ENCODE results near the gene SHMT2.

SHMT2 gene

DNA sequence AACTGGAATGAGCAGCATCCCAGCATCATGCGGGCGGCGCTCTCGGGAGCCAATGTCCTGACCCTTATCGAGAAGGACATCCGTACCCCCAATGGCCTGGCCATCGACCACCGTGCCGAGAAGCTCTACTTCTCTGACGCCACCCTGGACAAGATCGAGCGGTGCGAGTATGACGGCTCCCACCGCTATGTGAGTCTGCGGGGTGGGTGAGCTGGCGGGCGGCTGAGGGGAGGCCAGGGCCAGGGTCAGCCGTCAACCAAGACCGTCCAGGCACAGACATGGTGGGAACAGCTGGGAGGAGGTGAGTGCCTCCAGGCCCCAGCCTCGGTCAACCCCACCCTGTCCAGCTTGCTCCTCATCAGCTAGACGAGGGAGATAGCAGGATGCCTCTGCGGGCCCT lies 38.7 kb upstream of the SHMT2 start:
- no peak for ATAC-seq (replicated peaks; ENCODE audit: extremely low read depth, poor library complexity, severe bottlenecking)
- Mint-ChIP-seq H3K9me3 (no peaks in the 10 kb centered on the region), H3K4me3 (no peak overlapping the region), H3K4me1 (no peaks in the 10 kb centered on the region), H3K27me3 (no peaks in the 10 kb centered on the region), H3K36me3 (ENCODE audit: insufficient read depth) (no peaks in the 10 kb centered on the region), H3K27ac (ENCODE audit: low read depth) (no peak overlapping the region)
- no peak for DNase-seq (ENCODE audit: low spot score in 2 of 2)

GRCh38 chr12:57191410-57191809 lies 38.1 kb upstream of the SHMT2 start:
- DNase-seq (ENCODE audit: low spot score in 2 of 2) (no peak), ATAC-seq (replicated peaks; ENCODE audit: extremely low read depth, poor library complexity, severe bottlenecking) (no peak)
- Mint-ChIP-seq H3K27ac (ENCODE audit: low read depth) (no peak overlapping the region), H3K27me3 (no peaks in the 10 kb centered on the region), H3K36me3 (ENCODE audit: insufficient read depth) (peaks cover 3% of the 10 kb centered on the region), H3K4me3 (no peak overlapping the region), H3K9me3 (no peaks in the 10 kb centered on the region), H3K4me1 (no peaks in the 10 kb centered on the region)

DNA sequence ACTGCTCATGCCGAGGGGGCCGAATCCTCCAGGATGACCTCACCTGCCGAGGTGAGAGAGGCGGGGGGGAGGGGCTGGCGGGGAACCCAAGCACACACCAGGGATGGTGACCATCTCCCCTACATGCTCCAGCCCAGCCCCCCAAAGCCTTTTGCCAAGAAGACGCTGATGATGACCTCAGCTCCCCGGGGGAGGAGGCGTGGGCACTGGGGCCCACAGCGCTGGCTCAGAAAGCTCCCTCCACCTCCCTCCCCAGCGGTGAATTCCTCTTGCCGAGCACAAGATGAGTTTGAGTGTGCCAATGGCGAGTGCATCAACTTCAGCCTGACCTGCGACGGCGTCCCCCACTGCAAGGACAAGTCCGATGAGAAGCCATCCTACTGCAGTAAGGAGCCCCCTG lies 36.6 kb upstream of the SHMT2 start:
- no peaks in the 10 kb centered on the region for H3K9me3 Mint-ChIP-seq
- no peak for ATAC-seq (replicated peaks; ENCODE audit: extremely low read depth, poor library complexity, severe bottlenecking)
- H3K27me3 Mint-ChIP-seq: no peaks in the 10 kb centered on the region
- H3K27ac Mint-ChIP-seq (ENCODE audit: low read depth): no peak overlapping the region
- no peaks in the 10 kb centered on the region for H3K4me1 Mint-ChIP-seq
- no peak overlapping the region for H3K4me3 Mint-ChIP-seq
- peaks cover 5% of the 10 kb centered on the region for H3K36me3 Mint-ChIP-seq (ENCODE audit: insufficient read depth)
- no peak for DNase-seq (ENCODE audit: low spot score in 2 of 2)

- Mint-ChIP-seq H3K4me1 (no peaks in the 10 kb centered on the region), H3K4me3 (no peak overlapping the region), H3K36me3 (ENCODE audit: insufficient read depth) (peaks cover 5% of the 10 kb centered on the region), H3K9me3 (no peaks in the 10 kb centered on the region), H3K27ac (ENCODE audit: low read depth) (no peak overlapping the region), H3K27me3 (no peaks in the 10 kb centered on the region)
- ATAC-seq (replicated peaks; ENCODE audit: extremely low read depth, poor library complexity, severe bottlenecking) (no peak), DNase-seq (ENCODE audit: low spot score in 2 of 2) (no peak)
These were observed 35.7 kb upstream of the SHMT2 start for GRCh38 chr12:57193706-57194245.

DNA sequence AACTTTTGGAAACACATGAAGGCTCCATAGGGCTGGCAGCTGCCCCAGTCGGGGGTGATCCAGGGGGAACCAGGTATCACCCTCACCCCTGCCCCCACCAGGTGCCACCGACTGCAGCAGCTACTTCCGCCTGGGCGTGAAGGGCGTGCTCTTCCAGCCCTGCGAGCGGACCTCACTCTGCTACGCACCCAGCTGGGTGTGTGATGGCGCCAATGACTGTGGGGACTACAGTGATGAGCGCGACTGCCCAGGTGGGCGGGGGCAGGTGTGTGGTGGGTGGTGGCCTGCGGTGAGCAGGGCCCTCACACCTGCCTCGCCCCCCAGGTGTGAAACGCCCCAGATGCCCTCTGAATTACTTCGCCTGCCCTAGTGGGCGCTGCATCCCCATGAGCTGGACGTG lies 35.3 kb upstream of the SHMT2 start:
- Mint-ChIP-seq H3K9me3 (no peaks in the 10 kb centered on the region), H3K27me3 (no peaks in the 10 kb centered on the region), H3K4me3 (no peak overlapping the region), H3K4me1 (no peaks in the 10 kb centered on the region), H3K36me3 (ENCODE audit: insufficient read depth) (peaks cover 5% of the 10 kb centered on the region), H3K27ac (ENCODE audit: low read depth) (no peak overlapping the region)
- DNase-seq (ENCODE audit: low spot score in 2 of 2) (no peak), ATAC-seq (replicated peaks; ENCODE audit: extremely low read depth, poor library complexity, severe bottlenecking) (no peak)

DNA sequence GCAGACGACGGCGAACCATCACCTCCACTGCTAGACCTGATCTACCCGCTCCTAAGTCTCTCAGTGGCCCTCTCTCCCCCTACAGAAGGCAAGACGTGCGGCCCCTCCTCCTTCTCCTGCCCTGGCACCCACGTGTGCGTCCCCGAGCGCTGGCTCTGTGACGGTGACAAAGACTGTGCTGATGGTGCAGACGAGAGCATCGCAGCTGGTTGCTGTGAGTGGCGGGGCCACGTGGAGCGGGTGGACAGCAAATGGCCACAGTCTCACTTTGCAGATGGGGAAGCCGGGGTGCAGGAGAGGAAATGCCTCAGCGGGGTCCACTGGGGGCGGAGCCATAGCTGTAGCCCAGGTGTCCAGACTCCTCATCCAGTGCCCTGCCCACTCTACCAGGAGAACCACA lies 34.3 kb upstream of the SHMT2 start:
- no peak overlapping the region for H3K27ac Mint-ChIP-seq (ENCODE audit: low read depth)
- peaks cover 5% of the 10 kb centered on the region for H3K36me3 Mint-ChIP-seq (ENCODE audit: insufficient read depth)
- H3K9me3 Mint-ChIP-seq: no peaks in the 10 kb centered on the region
- H3K4me1 Mint-ChIP-seq: no peaks in the 10 kb centered on the region
- DNase-seq (ENCODE audit: low spot score in 2 of 2): no peak
- no peak overlapping the region for H3K4me3 Mint-ChIP-seq
- H3K27me3 Mint-ChIP-seq: no peaks in the 10 kb centered on the region
- no peak for ATAC-seq (replicated peaks; ENCODE audit: extremely low read depth, poor library complexity, severe bottlenecking)

GRCh38 chr12:57195611-57196371 lies 33.7 kb upstream of the SHMT2 start:
- H3K4me3 Mint-ChIP-seq: no peak overlapping the region
- H3K27ac Mint-ChIP-seq (ENCODE audit: low read depth): no peak overlapping the region
- H3K9me3 Mint-ChIP-seq: no peaks in the 10 kb centered on the region
- H3K27me3 Mint-ChIP-seq: no peaks in the 10 kb centered on the region
- DNase-seq (ENCODE audit: low spot score in 2 of 2) (no peak), ATAC-seq (replicated peaks; ENCODE audit: extremely low read depth, poor library complexity, severe bottlenecking) (no peak)
- H3K36me3 Mint-ChIP-seq (ENCODE audit: insufficient read depth): peaks cover 5% of the 10 kb centered on the region
- H3K4me1 Mint-ChIP-seq: no peaks in the 10 kb centered on the region

DNA sequence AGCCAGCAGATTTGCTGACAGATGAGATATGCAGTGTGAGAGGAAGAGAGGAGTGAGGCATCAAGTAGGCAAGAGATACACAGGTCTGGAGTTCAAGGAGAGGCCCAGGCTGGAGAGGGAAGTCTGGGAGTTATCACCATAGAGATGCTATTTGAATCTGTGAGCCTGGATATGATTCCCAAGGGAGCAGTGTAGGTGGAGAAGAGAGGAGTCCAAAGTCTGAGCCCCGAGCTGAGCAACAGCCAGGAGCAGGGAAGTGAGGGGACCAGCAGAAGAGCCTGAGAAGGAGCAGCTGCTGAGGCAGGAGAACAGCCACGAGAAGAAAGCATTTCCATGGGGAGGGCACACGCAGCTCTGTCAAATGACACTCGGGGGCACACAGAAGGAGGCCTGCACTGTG lies 33.1 kb upstream of the SHMT2 start:
- H3K9me3 Mint-ChIP-seq: no peaks in the 10 kb centered on the region
- no peak for ATAC-seq (replicated peaks; ENCODE audit: extremely low read depth, poor library complexity, severe bottlenecking)

GRCh38 chr12:57196956-57197355 lies 32.6 kb upstream of the SHMT2 start:
- no peaks in the 10 kb centered on the region for H3K4me1 Mint-ChIP-seq
- H3K27me3 Mint-ChIP-seq: no peaks in the 10 kb centered on the region
- ATAC-seq (replicated peaks; ENCODE audit: extremely low read depth, poor library complexity, severe bottlenecking) (no peak), DNase-seq (ENCODE audit: low spot score in 2 of 2) (no peak)
- H3K4me3 Mint-ChIP-seq: no peak overlapping the region
- no peak overlapping the region for H3K27ac Mint-ChIP-seq (ENCODE audit: low read depth)
- H3K36me3 Mint-ChIP-seq (ENCODE audit: insufficient read depth): peaks cover 5% of the 10 kb centered on the region
- no peaks in the 10 kb centered on the region for H3K9me3 Mint-ChIP-seq

More for the DNA sequence above, 33.1 kb upstream of the SHMT2 start:
- Mint-ChIP-seq H3K4me1 (no peaks in the 10 kb centered on the region), H3K36me3 (ENCODE audit: insufficient read depth) (peaks cover 5% of the 10 kb centered on the region), H3K27me3 (no peaks in the 10 kb centered on the region), H3K27ac (ENCODE audit: low read depth) (no peak overlapping the region), H3K4me3 (no peak overlapping the region)
- DNase-seq (ENCODE audit: low spot score in 2 of 2): no peak

- H3K9me3 Mint-ChIP-seq: no peaks in the 10 kb centered on the region
- H3K27ac Mint-ChIP-seq (ENCODE audit: low read depth): no peak overlapping the region
- no peak overlapping the region for H3K4me3 Mint-ChIP-seq
- ATAC-seq (replicated peaks; ENCODE audit: extremely low read depth, poor library complexity, severe bottlenecking) (no peak), DNase-seq (ENCODE audit: low spot score in 2 of 2) (no peak)
- no peaks in the 10 kb centered on the region for H3K27me3 Mint-ChIP-seq
- peaks cover 5% of the 10 kb centered on the region for H3K36me3 Mint-ChIP-seq (ENCODE audit: insufficient read depth)
- no peaks in the 10 kb centered on the region for H3K4me1 Mint-ChIP-seq
These were observed 31.2 kb upstream of the SHMT2 start for GRCh38 chr12:57198329-57198728.

DNA sequence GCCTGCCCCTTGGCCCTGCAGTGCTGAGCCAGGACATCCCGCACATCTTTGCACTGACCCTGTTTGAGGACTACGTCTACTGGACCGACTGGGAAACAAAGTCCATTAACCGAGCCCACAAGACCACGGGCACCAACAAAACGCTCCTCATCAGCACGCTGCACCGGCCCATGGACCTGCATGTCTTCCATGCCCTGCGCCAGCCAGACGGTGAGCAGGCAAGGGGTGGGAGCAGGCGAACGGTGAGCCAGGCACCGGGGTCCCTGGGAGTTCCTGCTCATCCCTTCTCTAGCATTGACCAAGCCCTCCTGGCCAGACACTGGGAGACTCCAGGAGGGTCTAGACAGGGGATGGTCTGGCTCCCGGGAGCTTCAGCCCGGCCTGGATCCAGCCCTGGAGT lies 30.3 kb upstream of the SHMT2 start:
- ATAC-seq (replicated peaks; ENCODE audit: extremely low read depth, poor library complexity, severe bottlenecking) (no peak), DNase-seq (ENCODE audit: low spot score in 2 of 2) (no peak)

GRCh38 chr12:57200497-57200896 lies 29.0 kb upstream of the SHMT2 start:
- no peak overlapping the region for H3K4me3 Mint-ChIP-seq
- no peaks in the 10 kb centered on the region for H3K4me1 Mint-ChIP-seq
- H3K27ac Mint-ChIP-seq (ENCODE audit: low read depth): no peak overlapping the region
- H3K27me3 Mint-ChIP-seq: no peaks in the 10 kb centered on the region
- H3K9me3 Mint-ChIP-seq: no peaks in the 10 kb centered on the region
- DNase-seq (ENCODE audit: low spot score in 2 of 2) (no peak), ATAC-seq (replicated peaks; ENCODE audit: extremely low read depth, poor library complexity, severe bottlenecking) (no peak)
- H3K36me3 Mint-ChIP-seq (ENCODE audit: insufficient read depth): peaks cover 5% of the 10 kb centered on the region

More for the DNA sequence above, 30.3 kb upstream of the SHMT2 start:
- Mint-ChIP-seq H3K27me3 (no peaks in the 10 kb centered on the region), H3K27ac (ENCODE audit: low read depth) (no peak overlapping the region), H3K4me3 (no peak overlapping the region), H3K36me3 (ENCODE audit: insufficient read depth) (peaks cover 5% of the 10 kb centered on the region), H3K4me1 (no peaks in the 10 kb centered on the region), H3K9me3 (no peaks in the 10 kb centered on the region)

DNA sequence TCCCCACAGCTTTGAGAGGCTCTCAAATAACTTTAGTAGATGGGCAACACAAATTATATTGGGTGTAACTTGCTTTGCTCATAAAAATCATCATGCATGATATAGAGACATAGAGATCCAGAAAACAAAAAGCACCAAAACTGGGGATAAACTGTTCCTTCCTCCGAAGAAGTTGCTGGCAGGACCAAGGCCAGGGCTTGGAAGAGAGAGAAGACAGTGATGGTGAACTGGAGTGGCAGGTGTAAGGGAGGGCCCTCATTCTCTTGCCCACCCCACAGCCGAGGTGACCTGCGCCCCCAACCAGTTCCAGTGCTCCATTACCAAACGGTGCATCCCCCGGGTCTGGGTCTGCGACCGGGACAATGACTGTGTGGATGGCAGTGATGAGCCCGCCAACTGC lies 28.3 kb upstream of the SHMT2 start:
- DNase-seq (ENCODE audit: low spot score in 2 of 2) (no peak), ATAC-seq (replicated peaks; ENCODE audit: extremely low read depth, poor library complexity, severe bottlenecking) (no peak)
- Mint-ChIP-seq H3K4me1 (no peaks in the 10 kb centered on the region), H3K4me3 (no peak overlapping the region), H3K27me3 (no peaks in the 10 kb centered on the region), H3K36me3 (ENCODE audit: insufficient read depth) (peaks cover 4% of the 10 kb centered on the region), H3K9me3 (no peaks in the 10 kb centered on the region), H3K27ac (ENCODE audit: low read depth) (no peak overlapping the region)

All from central memory CD8-positive, alpha-beta T cell (primary cell).